Karpas-422 (cell line): ENCODE measurements around the gene TAGLN2. TPM values are rescaled to one million over a fixed set of nuclear protein-coding genes. Genes with fewer than 3 reads are reported as not detected.

ENCODE experiments used
- DNase-seq: peaks from one replicate; pipeline ENCODE4 v3.0.0-alpha.2; 2015
- H2AFZ ChIP-seq: fragments of 200-600 bp; sonication (generic); 2 replicates; pipeline ENCODE4 v1.6.1; 2014; ENCODE audit warnings: antibody characterized with exemption, low read length, mixed read lengths
- H3K27ac ChIP-seq: fragments of 200-600 bp; sonication (generic); 2 replicates; pipeline ENCODE4 v1.5.1; 2014; ENCODE audit warnings: mild to moderate bottlenecking, low read length, moderate library complexity
- H3K27me3 ChIP-seq: fragments of 200-600 bp; sonication (generic); 2 replicates; pipeline ENCODE4 v1.6.1; 2014; ENCODE audit warnings: low read length, mixed read lengths
- H3K36me3 ChIP-seq: fragments of 200-600 bp; sonication (generic); 2 replicates; pipeline ENCODE4 v1.6.1; 2014; ENCODE audit warnings: low read length, mixed read lengths; ENCODE audit not compliant: insufficient read depth
- H3K4me1 ChIP-seq: fragments of 200-600 bp; sonication (generic); 2 replicates; pipeline ENCODE4 v1.6.1; 2014; ENCODE audit warnings: mild to moderate bottlenecking, low read length, mixed read lengths
- H3K4me2 ChIP-seq: fragments of 200-600 bp; sonication (generic); 2 replicates; pipeline ENCODE4 v1.6.1; 2014; ENCODE audit warnings: low read length, low read depth, mild to moderate bottlenecking; ENCODE audit not compliant: poor library complexity, severe bottlenecking
- H3K4me3 ChIP-seq: fragments of 200-600 bp; sonication (generic); 2 replicates; pipeline ENCODE4 v1.5.1; 2014; ENCODE audit warnings: mild to moderate bottlenecking, antibody characterized with exemption, low read length, mixed read lengths
- H3K79me2 ChIP-seq: fragments of 200-600 bp; sonication (generic); 2 replicates; pipeline ENCODE4 v1.6.1; 2014; ENCODE audit warnings: mild to moderate bottlenecking, low read length, mixed read lengths
- H3K9ac ChIP-seq: fragments of 200-600 bp; sonication (generic); 2 replicates; pipeline ENCODE4 v1.6.0; 2014; ENCODE audit warnings: low read length
- H3K9me2 ChIP-seq: fragments of 200-600 bp; sonication (generic), shearing (Covaris generic); replicated peaks from 2 replicates; pipeline ENCODE4 v1.6.0; 2014; ENCODE audit warnings: mild to moderate bottlenecking, low read length, moderate library complexity; ENCODE audit not compliant: insufficient read depth
- H3K9me3 ChIP-seq: fragments of 300-700, 200-600 bp; sonication (generic); 2 replicates; pipeline ENCODE4 v1.6.1; 2014; ENCODE audit warnings: low read length, mixed read lengths
- H4K20me1 ChIP-seq: fragments of 200-600 bp; sonication (generic); 2 replicates; pipeline ENCODE4 v1.6.1; 2014; ENCODE audit warnings: mild to moderate bottlenecking, antibody characterized with exemption, low read length, low read depth; ENCODE audit not compliant: insufficient read depth
- total RNA-seq: library from RNA; depleted of rRNA; stranded (reverse); fragments of >200 nt; shearing (Covaris generic); gene quantifications from 2 replicates; pipeline ENCODE4 v1.2.3, GENCODE V29; 2014; ENCODE audit warnings: low replicate concordance

Gene TAGLN2
- total RNA-seq, 1 experiment from 2014 or later: 141 TPM

DNA sequence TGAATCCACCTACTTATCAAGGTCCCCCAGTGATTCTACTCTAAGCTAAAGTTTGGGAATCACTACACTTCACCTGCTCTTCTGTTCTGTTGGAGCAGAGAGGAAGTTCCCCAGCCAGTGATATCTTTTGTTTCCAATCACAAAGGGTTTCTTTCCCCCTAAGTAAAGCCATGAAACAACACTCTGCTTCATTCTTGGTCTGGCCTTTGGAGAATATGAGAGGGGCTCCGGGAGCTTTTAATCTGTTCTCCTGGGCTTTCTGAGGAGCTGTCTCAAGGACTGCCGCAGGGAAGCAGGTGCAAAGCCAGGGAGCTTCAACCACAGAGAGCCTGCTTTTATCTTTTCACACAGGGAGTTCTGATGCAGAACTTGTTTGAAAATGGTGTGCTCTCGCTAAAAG, 38.8 kb upstream of the TAGLN2 start:
- no peak overlapping the region for H3K27ac ChIP-seq
- DNase-seq: no peak
- H3K9me2 ChIP-seq: no peaks in the 10 kb centered on the region
- no peak overlapping the region for H3K4me2 ChIP-seq
- no peak overlapping the region for H2AFZ ChIP-seq
- no peaks in the 10 kb centered on the region for H3K36me3 ChIP-seq
- no peaks in the 10 kb centered on the region for H3K79me2 ChIP-seq
- no peaks in the 10 kb centered on the region for H4K20me1 ChIP-seq
- H3K9me3 ChIP-seq: no peaks in the 10 kb centered on the region
- no peak overlapping the region for H3K4me3 ChIP-seq
- no peaks in the 10 kb centered on the region for H3K4me1 ChIP-seq
- 0 out of 2 replicates have a peak, but pooled peaks cover 5% of the 10 kb centered on the region for H3K27me3 ChIP-seq
- no peak overlapping the region for H3K9ac ChIP-seq

DNA sequence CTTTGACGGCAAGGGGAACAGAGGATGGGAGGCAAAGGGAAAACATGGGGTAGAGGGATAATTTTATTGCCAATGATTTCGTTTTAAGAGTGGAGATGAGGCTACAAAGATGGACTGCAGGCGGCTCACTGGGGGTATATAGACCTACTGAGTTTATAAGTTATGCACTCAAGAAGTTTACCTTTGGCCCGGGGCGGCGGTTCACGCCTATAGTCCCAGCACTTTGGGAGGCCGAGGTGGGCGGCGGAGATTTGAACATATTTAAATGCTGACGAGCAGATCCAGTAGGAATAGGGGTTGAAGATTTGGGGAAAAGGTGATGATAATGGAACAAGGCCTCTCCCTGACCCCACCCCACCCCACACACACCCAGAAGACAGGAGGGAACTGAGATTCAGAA, 36.9 kb upstream of the TAGLN2 start:
- no peak overlapping the region for H2AFZ ChIP-seq
- no peak overlapping the region for H3K4me2 ChIP-seq
- H3K27ac ChIP-seq: no peak overlapping the region
- 0 out of 2 replicates have a peak, but pooled peaks cover 5% of the 10 kb centered on the region for H3K27me3 ChIP-seq
- H3K4me3 ChIP-seq: no peak overlapping the region
- H4K20me1 ChIP-seq: no peaks in the 10 kb centered on the region
- H3K79me2 ChIP-seq: no peaks in the 10 kb centered on the region
- H3K9me2 ChIP-seq: no peaks in the 10 kb centered on the region
- H3K9me3 ChIP-seq: no peaks in the 10 kb centered on the region
- no peaks in the 10 kb centered on the region for H3K36me3 ChIP-seq
- no peak overlapping the region for H3K9ac ChIP-seq
- no peaks in the 10 kb centered on the region for H3K4me1 ChIP-seq
- no peak for DNase-seq

DNA sequence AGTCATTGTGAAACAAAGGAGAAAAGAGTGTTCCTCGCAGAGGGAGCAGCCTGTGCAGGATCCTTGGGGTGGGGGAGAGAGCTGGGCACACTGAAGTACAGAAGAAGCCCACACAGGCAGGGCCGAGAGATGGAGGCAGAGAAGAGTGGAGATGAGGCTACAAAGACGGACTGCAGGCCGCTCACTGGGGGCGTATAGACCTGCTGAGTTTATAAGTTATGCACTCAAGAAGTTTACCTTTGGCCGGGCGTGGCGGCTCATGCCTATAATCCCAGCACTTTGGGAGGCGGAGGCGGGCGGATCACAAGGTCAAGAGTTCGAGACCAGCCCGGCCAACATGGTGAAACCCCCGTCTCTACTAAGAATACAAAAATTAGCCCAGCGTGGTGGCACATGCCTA, 36.3 kb upstream of the TAGLN2 start:
- Histone ChIP-seq H3K4me1 (no peaks in the 10 kb centered on the region), H3K27me3 (0 out of 2 replicates have a peak, but pooled peaks cover 5% of the 10 kb centered on the region), H3K9me2 (no peaks in the 10 kb centered on the region), H2AFZ (no peak overlapping the region), H4K20me1 (no peaks in the 10 kb centered on the region), H3K27ac (no peak overlapping the region), H3K36me3 (no peaks in the 10 kb centered on the region), H3K9ac (no peak overlapping the region), H3K9me3 (no peaks in the 10 kb centered on the region), H3K4me2 (no peak overlapping the region), H3K4me3 (no peak overlapping the region), H3K79me2 (no peaks in the 10 kb centered on the region)
- DNase-seq: no peak

DNA sequence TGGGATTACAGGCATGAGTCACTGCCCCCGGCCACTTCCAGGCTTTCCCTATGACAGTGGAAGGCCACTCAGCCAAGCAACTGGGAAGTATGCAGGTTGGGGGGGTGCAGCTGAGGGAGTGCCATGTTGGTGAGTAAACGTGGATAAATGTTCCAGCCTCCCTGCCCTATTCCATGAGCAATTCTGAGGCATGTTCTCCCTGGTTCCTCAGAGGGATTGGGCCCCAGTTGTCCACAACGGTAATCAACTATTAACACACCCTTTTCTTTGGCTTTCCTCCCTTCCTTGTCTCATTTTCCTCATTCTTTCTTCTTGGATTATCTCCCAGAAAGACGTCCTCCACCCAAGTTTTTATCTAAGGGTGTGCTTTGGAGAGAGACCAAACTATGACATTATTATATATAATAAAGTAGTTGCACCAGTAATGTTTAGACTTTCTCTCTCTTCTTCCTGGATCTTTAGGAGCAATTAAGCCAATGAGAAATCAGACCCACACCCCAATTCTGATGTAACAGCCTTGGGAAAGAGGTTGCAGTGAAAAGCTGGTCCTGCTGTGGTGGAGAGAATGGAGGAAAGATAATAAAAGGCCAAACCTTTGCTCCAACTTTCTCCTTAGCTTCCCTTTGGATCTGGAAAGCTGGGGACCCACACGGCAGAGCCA, 35.5 kb upstream of the TAGLN2 start:
- Histone ChIP-seq H3K4me3 (no peak overlapping the region), H3K79me2 (no peaks in the 10 kb centered on the region), H3K9me2 (no peaks in the 10 kb centered on the region), H3K27me3 (0 out of 2 replicates have a peak, but pooled peaks cover 5% of the 10 kb centered on the region), H2AFZ (no peak overlapping the region), H3K4me1 (no peaks in the 10 kb centered on the region), H3K9me3 (no peaks in the 10 kb centered on the region), H3K27ac (no peak overlapping the region), H3K4me2 (no peak overlapping the region), H3K9ac (no peak overlapping the region), H4K20me1 (no peaks in the 10 kb centered on the region), H3K36me3 (no peaks in the 10 kb centered on the region)
- no peak for DNase-seq

DNA sequence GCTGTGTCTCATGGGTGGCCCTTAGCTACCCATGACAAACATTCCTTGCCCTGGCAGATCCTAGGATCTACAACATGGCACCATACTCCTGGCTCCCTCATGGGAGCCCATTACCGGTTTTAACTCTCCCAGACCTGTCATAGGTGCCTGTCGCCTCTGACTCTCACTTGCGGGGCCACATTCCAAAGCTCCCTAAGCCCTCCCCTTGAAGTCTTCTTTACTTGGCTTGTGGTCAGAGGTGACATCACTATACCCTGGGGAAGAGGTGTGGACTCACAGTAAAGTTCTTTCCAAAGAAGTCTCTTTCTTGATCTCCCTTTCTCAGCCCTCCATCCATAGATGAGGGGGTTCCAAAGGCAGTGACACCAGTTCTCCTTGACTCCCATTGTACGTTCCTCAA, 34.1 kb upstream of the TAGLN2 start:
- Histone ChIP-seq H3K9me2 (no peaks in the 10 kb centered on the region), H3K9ac (no peak overlapping the region), H3K27ac (no peak overlapping the region), H3K4me1 (no peaks in the 10 kb centered on the region), H4K20me1 (no peaks in the 10 kb centered on the region), H2AFZ (no peak overlapping the region), H3K36me3 (no peaks in the 10 kb centered on the region), H3K4me2 (no peak overlapping the region), H3K79me2 (no peaks in the 10 kb centered on the region), H3K9me3 (no peaks in the 10 kb centered on the region), H3K27me3 (0 out of 2 replicates have a peak, but pooled peaks cover 5% of the 10 kb centered on the region), H3K4me3 (no peak overlapping the region)
- DNase-seq: no peak

DNA sequence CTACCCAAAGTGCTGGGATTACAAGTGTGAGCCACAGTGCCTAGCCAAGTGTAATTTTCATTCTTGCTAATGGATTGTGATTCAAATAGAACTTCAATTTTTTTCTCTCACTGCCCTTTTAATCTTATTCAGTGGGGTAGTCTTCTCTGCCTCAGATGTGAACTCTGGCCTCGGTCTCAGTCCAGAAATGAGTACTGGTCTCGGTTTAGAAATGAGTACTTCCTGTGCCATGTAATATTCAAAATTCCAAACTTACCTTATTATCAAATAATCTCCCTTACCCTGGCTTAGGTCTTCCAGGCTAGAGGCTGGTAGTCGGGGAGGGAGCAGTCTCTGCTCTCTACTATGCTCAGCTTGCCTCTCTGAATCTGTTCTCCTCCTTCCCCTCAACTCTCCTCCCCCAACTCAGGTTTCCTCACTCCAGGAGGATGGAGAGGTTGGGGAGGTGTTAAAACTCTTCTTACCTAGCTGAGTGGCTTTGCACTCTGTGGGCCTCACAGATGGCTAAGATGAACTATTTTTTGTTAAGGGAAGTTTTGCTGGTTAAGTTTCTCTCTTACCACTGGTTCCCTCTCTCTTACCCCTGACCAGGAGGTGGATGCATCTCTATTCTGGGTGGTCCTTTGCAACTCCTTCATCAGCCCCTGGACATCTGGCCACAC, 33.5 kb upstream of the TAGLN2 start:
- no peak overlapping the region for H3K27ac ChIP-seq
- no peak for DNase-seq
- no peaks in the 10 kb centered on the region for H3K9me2 ChIP-seq
- H3K4me2 ChIP-seq: no peak overlapping the region
- H3K9me3 ChIP-seq: no peaks in the 10 kb centered on the region
- H3K36me3 ChIP-seq: no peaks in the 10 kb centered on the region
- no peak overlapping the region for H3K4me3 ChIP-seq
- 0 out of 2 replicates have a peak, but pooled peaks cover 5% of the 10 kb centered on the region for H3K27me3 ChIP-seq
- no peaks in the 10 kb centered on the region for H4K20me1 ChIP-seq
- H3K9ac ChIP-seq: no peak overlapping the region
- H3K79me2 ChIP-seq: no peaks in the 10 kb centered on the region
- H2AFZ ChIP-seq: no peak overlapping the region
- no peaks in the 10 kb centered on the region for H3K4me1 ChIP-seq

DNA sequence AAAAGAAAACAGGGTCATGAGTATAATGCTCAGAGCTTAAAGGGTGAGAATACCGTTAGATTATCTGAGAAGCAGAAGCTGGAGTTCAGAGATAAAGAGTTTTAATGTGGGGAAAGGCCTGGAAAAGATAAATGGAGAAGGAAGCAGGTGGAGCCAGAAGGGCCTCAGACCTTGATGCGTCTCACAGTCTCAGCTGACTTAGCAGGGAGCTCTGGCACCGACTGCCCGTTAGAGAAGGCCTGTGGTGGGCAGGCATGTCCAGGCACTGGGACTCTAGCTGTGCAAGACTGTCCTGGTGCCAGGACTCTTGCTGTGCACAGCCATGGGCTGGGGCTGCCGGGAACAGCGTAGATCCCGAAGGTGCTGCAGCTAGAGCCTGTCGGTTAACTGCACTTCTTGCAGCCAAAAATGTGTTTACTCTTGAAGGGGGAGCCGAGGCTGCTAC, 32.5 kb upstream of the TAGLN2 start:
- no peaks in the 10 kb centered on the region for H3K9me2 ChIP-seq
- H3K9me3 ChIP-seq: no peaks in the 10 kb centered on the region
- no peaks in the 10 kb centered on the region for H3K36me3 ChIP-seq
- no peak for DNase-seq
- H3K79me2 ChIP-seq: no peaks in the 10 kb centered on the region
- H3K4me2 ChIP-seq: no peak overlapping the region
- H4K20me1 ChIP-seq: no peaks in the 10 kb centered on the region
- no peak overlapping the region for H3K4me3 ChIP-seq
- no peak overlapping the region for H3K9ac ChIP-seq
- no peak overlapping the region for H2AFZ ChIP-seq
- no peak overlapping the region for H3K27ac ChIP-seq
- H3K27me3 ChIP-seq: 0 out of 2 replicates have a peak, but pooled peaks cover 4% of the 10 kb centered on the region
- H3K4me1 ChIP-seq: no peaks in the 10 kb centered on the region

DNA sequence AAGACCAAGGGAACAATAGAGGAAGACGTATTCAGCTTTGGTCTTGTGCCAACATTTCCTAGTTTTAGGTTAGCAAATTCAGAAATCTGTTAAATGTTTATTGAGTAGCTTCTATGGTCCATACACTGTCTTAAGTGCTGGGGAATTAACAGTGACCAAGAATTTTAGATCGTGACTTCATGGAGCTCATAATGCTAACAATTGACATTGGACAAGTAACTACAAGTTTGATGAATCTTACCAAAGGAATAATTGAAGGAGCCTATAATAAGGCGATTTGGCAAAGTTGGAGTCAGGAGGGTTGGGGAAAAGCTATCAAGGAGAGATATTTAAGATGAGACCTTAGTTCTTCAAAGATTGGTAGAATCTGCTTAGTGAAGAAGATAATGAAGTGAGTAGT, 30.1 kb upstream of the TAGLN2 start:
- Histone ChIP-seq H3K9me3 (no peaks in the 10 kb centered on the region), H3K27me3 (no peaks in the 10 kb centered on the region), H3K4me2 (no peak overlapping the region), H3K79me2 (no peaks in the 10 kb centered on the region), H2AFZ (no peak overlapping the region), H3K4me3 (no peak overlapping the region), H3K27ac (no peak overlapping the region), H3K36me3 (no peaks in the 10 kb centered on the region), H3K9me2 (no peaks in the 10 kb centered on the region), H4K20me1 (no peaks in the 10 kb centered on the region), H3K4me1 (no peaks in the 10 kb centered on the region), H3K9ac (no peak overlapping the region)
- no peak for DNase-seq
